B cell (primary cell): ENCODE results near the gene LIG1. TPM values are rescaled to one million over a fixed set of nuclear protein-coding genes. Genes with fewer than 3 reads are reported as not detected.
A peak's percentile ranks its signal among the peaks of the same experiment; 100 is the strongest.

ENCODE experiments used
- ATAC-seq: fragments of 200-7000 bp; cut with Tn5 transposase; one replicate; pipeline ENCODE4 v1.10.0; 2021; ENCODE audit warnings: low read depth, mild to moderate bottlenecking, moderate number of reproducible peaks, moderate library complexity
- CTCF ChIA-PET: fragments of 350-600 bp; sonication (Branson Sonifier 250); formaldehyde crosslinking; loops from one replicate; lab custom pipeline; 2021; ENCODE audit warnings: antibody characterized with exemption, inconsistent platforms; lab: Charles Lee
- POLR2A ChIA-PET: fragments of 350-600 bp; sonication (Branson Sonifier 250); formaldehyde crosslinking; loops from one replicate; lab custom pipeline; 2021; ENCODE audit warnings: antibody characterized with exemption; lab: Charles Lee
- DNase-seq: peaks from one replicate; pipeline ENCODE4 v3.0.0; 2013
- H2AFZ ChIP-seq: 2 replicates; pipeline ENCODE4 v1.6.1; 2012; ENCODE audit warnings: mild to moderate bottlenecking, low read depth, low read length; ENCODE audit not compliant: insufficient read depth, poor library complexity, severe bottlenecking
- H3K27ac ChIP-seq, 2 donors: 1 replicate in 1 of 2; 2 replicates in 1 of 2; pipeline ENCODE4 v1.5.1; 2012 to 2013; ENCODE audit warnings: low read length in 2 of 2, mild to moderate bottlenecking in 2 of 2, moderate library complexity in 1 of 2
- H3K27me3 ChIP-seq, 4 experiments: fragments of 200-600 bp in 1 of 4; sonication (generic) in 1 of 4; replicated peaks in 1 of 4; 1 replicate in 2 of 4; 2 replicates in 2 of 4; pipeline versions ENCODE4 v1.6.1 to v1.7.0; 2013 to 2016; ENCODE audit warnings: low read length in 3 of 4, mild to moderate bottlenecking in 2 of 4, mixed read lengths in 1 of 4, moderate library complexity in 1 of 4; ENCODE audit not compliant: insufficient read depth in 4 of 4, control insufficient read depth in 3 of 4; ENCODE audit errors: control extremely low read depth in 1 of 4
- H3K36me3 ChIP-seq, 2 experiments: replicated peaks in 1 of 2; 1 replicate in 1 of 2; 2 replicates in 1 of 2; pipeline versions ENCODE4 v1.6.1 to v1.7.1; 2013; ENCODE audit warnings: low read length in 1 of 2; ENCODE audit not compliant: insufficient read depth in 2 of 2, control insufficient read depth in 1 of 2; ENCODE audit errors: control extremely low read depth in 1 of 2, extremely low read depth in 1 of 2
- H3K4me1 ChIP-seq, 2 donors: fragments of 200-600 bp in 1 of 2; sonication (generic) in 1 of 2; 1 replicate in 1 of 2; 2 replicates in 1 of 2; pipeline versions ENCODE4 v1.5.1 to v1.6.1; 2013 to 2017; ENCODE audit warnings: low read length in 2 of 2; ENCODE audit not compliant: control insufficient read depth in 2 of 2, insufficient read depth in 2 of 2
- H3K4me2 ChIP-seq: replicated peaks from 2 replicates; pipeline ENCODE3; 2012; ENCODE audit warnings: mild to moderate bottlenecking, low read depth, low read length; ENCODE audit not compliant: poor library complexity, severe bottlenecking
- H3K4me3 ChIP-seq, 5 experiments: fragments of 200-600 bp in 1 of 5; sonication (generic) in 1 of 5; 1 replicate in 3 of 5; 2 replicates in 2 of 5; pipeline versions ENCODE4 v1.5.1 to v1.7.0; 2011 to 2016; ENCODE audit warnings: low read length in 4 of 5, mild to moderate bottlenecking in 4 of 5, low read depth in 2 of 5, control low read depth in 1 of 5, moderate library complexity in 1 of 5; ENCODE audit not compliant: insufficient read depth in 1 of 5; ENCODE audit errors: control extremely low read depth in 1 of 5, extremely low read depth in 1 of 5
- H3K79me2 ChIP-seq: fragments of 200-600 bp; sonication (generic); one replicate; pipeline ENCODE4 v1.6.0; 2016; ENCODE audit warnings: low read length; ENCODE audit not compliant: control insufficient read depth, insufficient read depth
- H3K9ac ChIP-seq: fragments of 200-600 bp; sonication (generic); 2 replicates; pipeline ENCODE4 v1.6.1; 2017; ENCODE audit warnings: mild to moderate bottlenecking, low read length, moderate library complexity
- H3K9me3 ChIP-seq, 3 donors: one replicate each; pipeline versions ENCODE4 v1.6.1 to v1.7.1; 2013; ENCODE audit warnings: low read length in 2 of 3; ENCODE audit not compliant: control insufficient read depth in 2 of 3, insufficient read depth in 1 of 3; ENCODE audit errors: control extremely low read depth in 1 of 3
- H4K20me1 ChIP-seq: 2 replicates; pipeline ENCODE4 v1.6.0; 2012; ENCODE audit warnings: mild to moderate bottlenecking, low read length; ENCODE audit not compliant: insufficient read depth, control insufficient read depth, poor library complexity, severe bottlenecking
- H3K27ac Mint-ChIP-seq: one replicate; pipeline ENCODE4 v1.8.0; 2021; ENCODE audit warnings: mixed read lengths
- H3K27me3 Mint-ChIP-seq: one replicate; pipeline ENCODE4 v1.8.0; 2021; ENCODE audit warnings: mixed read lengths
- H3K4me1 Mint-ChIP-seq: one replicate; pipeline ENCODE4 v1.8.0; 2021; ENCODE audit warnings: mixed read lengths
- H3K4me3 Mint-ChIP-seq: one replicate; pipeline ENCODE4 v1.8.0; 2021; ENCODE audit warnings: mixed read lengths
- H3K9me3 Mint-ChIP-seq: one replicate; pipeline ENCODE4 v1.8.0; 2022; ENCODE audit warnings: mixed read lengths; ENCODE audit not compliant: insufficient read depth
- EZH2 ChIP-seq: IDR thresholded peaks from 2 replicates; pipeline ENCODE4 v1.6.1; 2012; ENCODE audit warnings: borderline replicate concordance, low read depth, mild to moderate bottlenecking, moderate library complexity, low read length; ENCODE audit not compliant: insufficient read depth, poor library complexity, severe bottlenecking
- WGBS: methylation state at CpG from one replicate; pipeline ENCODE4 v1.1.5; 2013; ENCODE audit warnings: missing lambda C conversion rate; ENCODE audit not compliant: insufficient coverage; 5-methylcytosine and 5-hydroxymethylcytosine counted together
- intact Hi-C: fragments of 100-400 bp; cut with micrococcal nuclease; formaldehyde crosslinking; loops from one replicate; pipeline ENCODE4 v1.10.0; 2022
- polyA plus RNA-seq: library from polyadenylated mRNA; depleted of rRNA; stranded (reverse); fragments of >200 nt; gene quantifications from 2 replicates; pipeline ENCODE4 v1.2.3, GENCODE V29; 2012
- total RNA-seq, 2 donors: library from RNA; stranded (reverse); fragments of 120-200 nt in 1 of 2; gene quantifications; 1 replicate in 1 of 2; 2 replicates in 1 of 2; pipeline versions ENCODE4 v1.2.3 to v1.2.4, GENCODE V29; 2013 to 2022
- TF ChIP-seq, protein P1 (sequence below): fragments of 200-600 bp; IDR thresholded peaks from one replicate; pipeline ENCODE4 v1.8.0; 2022; ENCODE audit warnings: antibody characterized with exemption, mild to moderate bottlenecking

LIG1 gene
- total and polyA plus RNA-seq, 2 donors (not counting 1 experiment from before 2014, with no cell fraction given), result 97.5 to 111 TPM

DNA sequence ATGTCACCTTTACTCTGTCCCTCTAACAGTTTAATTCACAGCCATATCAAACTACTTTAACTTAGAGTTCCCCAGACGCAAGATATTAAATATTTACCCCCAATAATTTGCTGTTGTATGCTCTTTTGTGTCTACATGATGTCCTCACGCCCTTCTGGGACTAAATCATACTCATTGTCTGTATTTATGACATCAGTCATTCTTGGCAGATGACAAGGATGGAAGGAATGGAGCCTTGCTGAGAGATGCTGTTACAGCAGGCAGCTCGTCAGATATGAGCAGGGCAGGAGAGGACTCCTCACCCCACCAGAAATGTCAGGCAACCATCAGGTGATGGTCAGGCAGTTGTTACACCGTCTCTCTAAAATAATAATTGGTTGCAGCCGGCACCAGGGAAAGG lies 43.8 kb upstream of the LIG1 start:
- Histone ChIP-seq H3K4me1 (no peaks in the 10 kb centered on the region), H2AFZ (no peak overlapping the region), H3K36me3 (peaks cover 15 to 64% of the 10 kb centered on the region in 2 experiments), H3K4me3 (no peak overlapping the region), H3K9ac (no peak overlapping the region), H3K27me3 (no peaks in the 10 kb centered on the region), H3K79me2 (no peaks in the 10 kb centered on the region), H3K4me2 (no peak overlapping the region), H4K20me1 (no peaks in the 10 kb centered on the region), H3K9me3 (no peaks in the 10 kb centered on the region), H3K27ac (no peak overlapping the region)
- WGBS, result 100% methylated on average over 3 of the region's 5 CpGs
- intact Hi-C loops, result no loop called here
- ChIA-PET CTCF (no interaction called here), POLR2A (no interaction called here)
- H3K27me3 Mint-ChIP-seq, result no peaks in the 10 kb centered on the region
- H3K9me3 Mint-ChIP-seq, result no peaks in the 10 kb centered on the region
- no peak overlapping the region for H3K27ac Mint-ChIP-seq
- peaks cover 4% of the 10 kb centered on the region for H3K4me1 Mint-ChIP-seq
- ATAC-seq (no peak), DNase-seq (no peak)
- H3K4me3 Mint-ChIP-seq, result no peak overlapping the region
- TF ChIP-seq, protein P1, sequence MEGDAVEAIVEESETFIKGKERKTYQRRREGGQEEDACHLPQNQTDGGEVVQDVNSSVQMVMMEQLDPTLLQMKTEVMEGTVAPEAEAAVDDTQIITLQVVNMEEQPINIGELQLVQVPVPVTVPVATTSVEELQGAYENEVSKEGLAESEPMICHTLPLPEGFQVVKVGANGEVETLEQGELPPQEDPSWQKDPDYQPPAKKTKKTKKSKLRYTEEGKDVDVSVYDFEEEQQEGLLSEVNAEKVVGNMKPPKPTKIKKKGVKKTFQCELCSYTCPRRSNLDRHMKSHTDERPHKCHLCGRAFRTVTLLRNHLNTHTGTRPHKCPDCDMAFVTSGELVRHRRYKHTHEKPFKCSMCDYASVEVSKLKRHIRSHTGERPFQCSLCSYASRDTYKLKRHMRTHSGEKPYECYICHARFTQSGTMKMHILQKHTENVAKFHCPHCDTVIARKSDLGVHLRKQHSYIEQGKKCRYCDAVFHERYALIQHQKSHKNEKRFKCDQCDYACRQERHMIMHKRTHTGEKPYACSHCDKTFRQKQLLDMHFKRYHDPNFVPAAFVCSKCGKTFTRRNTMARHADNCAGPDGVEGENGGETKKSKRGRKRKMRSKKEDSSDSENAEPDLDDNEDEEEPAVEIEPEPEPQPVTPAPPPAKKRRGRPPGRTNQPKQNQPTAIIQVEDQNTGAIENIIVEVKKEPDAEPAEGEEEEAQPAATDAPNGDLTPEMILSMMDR, result no peak
- TF ChIP-seq EZH2, result no peak

DNA sequence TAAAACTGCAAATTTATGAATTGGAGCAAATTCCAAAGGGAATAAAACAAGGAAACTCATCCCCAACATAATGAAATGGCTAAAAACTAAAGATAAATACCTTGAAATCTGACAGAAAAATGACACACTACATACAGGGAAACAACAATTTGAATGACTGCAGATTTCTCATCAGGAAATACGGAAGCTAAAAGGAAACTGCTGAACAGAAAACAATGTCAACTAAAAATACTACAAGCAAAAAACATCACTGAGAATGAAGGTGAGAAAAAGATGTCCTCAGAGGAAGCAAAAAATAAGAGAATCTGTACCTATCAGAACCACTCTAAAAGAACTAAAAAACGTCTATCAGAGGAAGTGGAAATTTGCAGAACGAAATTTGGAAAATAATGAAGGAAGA lies 39.9 kb upstream of the LIG1 start:
- CTCF ChIA-PET, result no interaction called here
- Mint-ChIP-seq H3K4me3 (no peak overlapping the region), H3K9me3 (no peaks in the 10 kb centered on the region), H3K4me1 (peaks cover 16% of the 10 kb centered on the region), H3K27ac (peak overlapping the region; percentile 67), H3K27me3 (no peaks in the 10 kb centered on the region)
- Histone ChIP-seq H3K9me3 (peaks cover 0 to 6% (median 0%) of the 10 kb centered on the region in 3 donors), H3K4me1 (peaks cover 0 to 4% of the 10 kb centered on the region in 2 donors), H3K27me3 (no peaks in the 10 kb centered on the region), H3K4me2 (no peak overlapping the region), H3K4me3 (no peak overlapping the region), H3K27ac (peak overlapping the region in 1 of 2 donors; percentile 42), H3K79me2 (no peaks in the 10 kb centered on the region), H4K20me1 (no peaks in the 10 kb centered on the region), H2AFZ (no peak overlapping the region), H3K9ac (no peak overlapping the region), H3K36me3 (peaks cover 9 to 33% of the 10 kb centered on the region in 2 experiments)
- no peak for TF ChIP-seq EZH2
- TF ChIP-seq, protein P1, result no peak
- intact Hi-C loops, result no loop called here
- DNase-seq (no peak), ATAC-seq (no peak)
- POLR2A ChIA-PET, result no interaction called here
- WGBS, result no CpG with 5 or more reads among the region's 3 CpGs
